ENCODE data around the gene CRYBA2. TPM values are rescaled to one million over a fixed set of nuclear protein-coding genes. Genes with fewer than 3 reads are reported as not detected.

The CRYBA2 gene, protein sequence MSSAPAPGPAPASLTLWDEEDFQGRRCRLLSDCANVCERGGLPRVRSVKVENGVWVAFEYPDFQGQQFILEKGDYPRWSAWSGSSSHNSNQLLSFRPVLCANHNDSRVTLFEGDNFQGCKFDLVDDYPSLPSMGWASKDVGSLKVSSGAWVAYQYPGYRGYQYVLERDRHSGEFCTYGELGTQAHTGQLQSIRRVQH
- not detected in 2 replicates for total RNA-seq (ENCODE audit: low replicate concordance)

- TF ChIP-seq EZH2 (IDR thresholded peaks at IDR 0.05), result peak; percentile 100
- peak; percentile 98 for TF ChIP-seq EZH2phosphoT487 (IDR thresholded peaks at IDR 0.05)
- TF ChIP-seq CTCF (IDR thresholded peaks at IDR 0.05), result peak; percentile 38
- Histone ChIP-seq H3K9ac (no peak within 1 kb of the TSS), H3K27me3 (peaks cover 100% of the 10 kb centered on the region), H3K79me2 (ENCODE audit: low read depth) (no peaks in the 10 kb centered on the region), H3K4me1 (peaks cover 18% of the 10 kb centered on the region), H4K20me1 (ENCODE audit: low read depth) (peaks cover 78% of the 10 kb centered on the region), H2AFZ (replicated peaks) (peak within 1 kb of the TSS; percentile 8), H3F3A (ENCODE audit: low read depth) (peaks cover 12% of the 10 kb centered on the region), H3K4me2 (peak within 1 kb of the TSS; percentile 81), H3K9me3 (ENCODE audit: low read depth) (no peaks in the 10 kb centered on the region), H3K36me3 (no peaks in the 10 kb centered on the region), H3K4me3 (peak within 1 kb of the TSS; percentile 35), H3K27ac (no peak within 1 kb of the TSS)
- Mint-ChIP-seq H3K27ac (no peak within 1 kb of the TSS), H3K27me3 (ENCODE audit: insufficient read depth, low read depth) (peaks cover 80% of the 10 kb centered on the region), H3K9me3 (peaks cover 5% of the 10 kb centered on the region), H3K36me3 (no peaks in the 10 kb centered on the region), H3K4me1 (peaks cover 13% of the 10 kb centered on the region), H3K4me3 (peak within 1 kb of the TSS; percentile 10)
- peak; percentile 78 for DNase-seq (ENCODE audit: low spot score)
Observed at GRCh38 chr2:218993345-218994315, at the start of gene CRYBA2. Gene CRYBA2, minus strand, starts transcription at chr2:218993422. Its CDS starts 246 bp downstream, at chr2:218993176.

GRCh38 chr2:219042750-219043149, 49.5 kb upstream of the CRYBA2 start:
- Mint-ChIP-seq H3K36me3 (no peaks in the 10 kb centered on the region), H3K9me3 (no peaks in the 10 kb centered on the region), H3K4me3 (no peak overlapping the region)

DNA sequence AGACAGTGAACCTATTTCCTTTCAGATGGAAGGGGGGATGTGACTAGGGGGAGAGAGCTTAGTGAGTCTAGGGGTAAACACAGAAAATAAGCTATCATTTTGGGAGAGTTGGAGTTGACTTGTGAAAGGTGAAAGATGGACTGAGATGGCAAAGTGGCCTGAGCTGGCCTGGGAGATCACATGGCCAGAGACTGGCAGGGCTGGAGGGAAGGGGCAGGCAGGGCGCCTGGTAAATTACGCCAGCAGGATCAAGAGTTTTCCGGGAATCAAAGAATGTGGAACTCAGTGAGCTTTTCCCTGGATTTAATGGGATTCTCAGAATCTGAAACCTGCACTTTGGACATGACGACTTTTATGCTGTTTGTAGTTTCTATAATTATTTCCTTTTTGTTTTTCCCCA, 48.9 kb upstream of the CRYBA2 start:
- DNase-seq (ENCODE audit: low spot score), result no peak
- H3K27ac ChIP-seq, result no peak overlapping the region
- no peak overlapping the region for H2AFZ ChIP-seq (replicated peaks)
- no peaks in the 10 kb centered on the region for H3K4me1 ChIP-seq
- peak overlapping the region; percentile 94 for H3K4me3 Mint-ChIP-seq
- H3K36me3 ChIP-seq, result no peaks in the 10 kb centered on the region
- peaks cover 6% of the 10 kb centered on the region for H3K4me1 Mint-ChIP-seq
- no peak overlapping the region for H3K27ac Mint-ChIP-seq
- H3K9me3 ChIP-seq (ENCODE audit: low read depth), result no peaks in the 10 kb centered on the region
- no peak overlapping the region for H3K9ac ChIP-seq
- H3K36me3 Mint-ChIP-seq, result no peaks in the 10 kb centered on the region
- H3F3A ChIP-seq (ENCODE audit: low read depth), result no peaks in the 10 kb centered on the region
- TF ChIP-seq CTCF (IDR thresholded peaks at IDR 0.05) (no peak), EZH2phosphoT487 (IDR thresholded peaks at IDR 0.05) (no peak), EZH2 (IDR thresholded peaks at IDR 0.05) (no peak)
- H3K27me3 Mint-ChIP-seq (ENCODE audit: insufficient read depth, low read depth), result peaks cover 39% of the 10 kb centered on the region
- H3K79me2 ChIP-seq (ENCODE audit: low read depth), result no peaks in the 10 kb centered on the region
- H3K4me2 ChIP-seq, result no peak overlapping the region
- H4K20me1 ChIP-seq (ENCODE audit: low read depth), result no peaks in the 10 kb centered on the region
- peaks cover 82% of the 10 kb centered on the region for H3K27me3 ChIP-seq
- H3K9me3 Mint-ChIP-seq, result no peaks in the 10 kb centered on the region
- no peak overlapping the region for H3K4me3 ChIP-seq

More at GRCh38 chr2:219042750-219043149, 49.5 kb upstream of the CRYBA2 start:
- Histone ChIP-seq H3K9ac (no peak overlapping the region), H2AFZ (replicated peaks) (no peak overlapping the region), H3F3A (ENCODE audit: low read depth) (no peaks in the 10 kb centered on the region), H3K36me3 (no peaks in the 10 kb centered on the region), H3K79me2 (ENCODE audit: low read depth) (no peaks in the 10 kb centered on the region), H3K4me2 (no peak overlapping the region), H4K20me1 (ENCODE audit: low read depth) (no peaks in the 10 kb centered on the region), H3K4me1 (no peaks in the 10 kb centered on the region), H3K27me3 (peaks cover 82% of the 10 kb centered on the region), H3K9me3 (ENCODE audit: low read depth) (no peaks in the 10 kb centered on the region), H3K27ac (no peak overlapping the region), H3K4me3 (no peak overlapping the region)
- TF ChIP-seq EZH2phosphoT487 (IDR thresholded peaks at IDR 0.05) (no peak), CTCF (IDR thresholded peaks at IDR 0.05) (no peak), EZH2 (IDR thresholded peaks at IDR 0.05) (no peak)
- Mint-ChIP-seq H3K4me1 (peaks cover 6% of the 10 kb centered on the region), H3K27me3 (ENCODE audit: insufficient read depth, low read depth) (peaks cover 42% of the 10 kb centered on the region), H3K27ac (no peak overlapping the region)
- no peak for DNase-seq (ENCODE audit: low spot score)

Measured in neural progenitor cell (in vitro differentiated cells).